OCI-LY3 (cell line): ENCODE measurements around the gene ORC4.

Source experiments
- H2AFZ ChIP-seq: fragments of 200-600, 300-600 bp; shearing (Covaris generic); 2 replicates; pipeline ENCODE4 v1.6.0; 2014; ENCODE audit warnings: antibody characterized with exemption, low read depth, low read length
- H3K27ac ChIP-seq: fragments of 200-600, 300-600 bp; sonication (generic); 2 replicates; pipeline ENCODE4 v1.5.1; 2014; ENCODE audit warnings: mild to moderate bottlenecking, low read length, moderate library complexity, mixed read lengths
- H3K27me3 ChIP-seq: fragments of 200-600, 300-600 bp; sonication (generic); 2 replicates; pipeline ENCODE4 v1.6.1; 2014; ENCODE audit warnings: low read depth, low read length, mixed read lengths
- H3K36me3 ChIP-seq: fragments of 200-600, 300-600 bp; sonication (generic); replicated peaks from 2 replicates; pipeline ENCODE3; 2014; ENCODE audit warnings: low read depth, low read length, mixed read lengths
- H3K4me1 ChIP-seq: fragments of 300-600, 200-600 bp; sonication (generic); 2 replicates; pipeline ENCODE4 v1.6.1; 2014; ENCODE audit warnings: low read length, mixed read lengths
- H3K4me2 ChIP-seq: fragments of 200-600, 300-600 bp; sonication (generic); 2 replicates; pipeline ENCODE4 v1.6.1; 2014; ENCODE audit warnings: low read length, mixed read lengths
- H3K4me3 ChIP-seq: fragments of 300-600, 200-600 bp; sonication (generic); 2 replicates; pipeline ENCODE4 v1.5.1; 2014; ENCODE audit warnings: antibody characterized with exemption, mild to moderate bottlenecking, low read length, moderate library complexity
- H3K79me2 ChIP-seq: fragments of 300-600, 200-600 bp; shearing (Covaris generic); 2 replicates; pipeline ENCODE4 v1.6.1; 2014; ENCODE audit warnings: mild to moderate bottlenecking, low read length, mixed read lengths
- H3K9ac ChIP-seq: fragments of 300-600, 200-600 bp; shearing (Covaris generic); 2 replicates; pipeline ENCODE4 v1.6.0; 2014; ENCODE audit warnings: mild to moderate bottlenecking, low read length, moderate library complexity
- H3K9me3 ChIP-seq: fragments of 200-600, 300-600 bp; shearing (Covaris generic); 2 replicates; pipeline ENCODE4 v1.6.1; 2014; ENCODE audit warnings: low read length, mixed read lengths; ENCODE audit not compliant: insufficient read depth
- H4K20me1 ChIP-seq: fragments of 200-600, 300-600 bp; sonication (generic); 2 replicates; pipeline ENCODE4 v1.6.1; 2016; ENCODE audit warnings: low read length, mixed read lengths; ENCODE audit not compliant: insufficient read depth
- CTCF ChIP-seq: fragments of 200-600, 300-600 bp; sonication (generic); IDR thresholded peaks from 2 replicates; pipeline ENCODE4 v1.5.1; 2014; ENCODE audit warnings: antibody characterized with exemption, low read length, low read depth
- EZH2phosphoT487 ChIP-seq: fragments of 200-600 bp; shearing (Covaris generic); IDR thresholded peaks from 2 replicates; pipeline ENCODE4 v1.6.1; 2018; ENCODE audit warnings: antibody characterized with exemption, mixed run types, low read depth

ORC4 gene

GRCh38 chr2:148032215-148032614 is 11.7 kb upstream of the ORC4 start:
- Histone ChIP-seq H3K4me1 (peaks cover 18% of the 10 kb centered on the region), H2AFZ (no peak overlapping the region), H3K27me3 (no peaks in the 10 kb centered on the region), H3K79me2 (peaks cover 6% of the 10 kb centered on the region; the same call in 1 of the 2 replicates), H3K4me2 (peak overlapping the region; percentile 58; the same call in 1 of the 2 replicates), H3K27ac (no peak overlapping the region), H3K36me3 (no peaks in the 10 kb centered on the region), H3K4me3 (no peak overlapping the region), H4K20me1 (no peaks in the 10 kb centered on the region), H3K9ac (no peak overlapping the region), H3K9me3 (no peaks in the 10 kb centered on the region)
- TF ChIP-seq CTCF (no peak), EZH2phosphoT487 (no peak)

- Histone ChIP-seq H3K27me3 (no peaks in the 10 kb centered on the region), H3K4me3 (peak overlapping the region; percentile 12; the same call in 1 of the 2 replicates), H3K9me3 (no peaks in the 10 kb centered on the region), H3K9ac (no peak overlapping the region), H3K27ac (peak overlapping the region; percentile 23; the same call in 1 of the 2 replicates), H4K20me1 (no peaks in the 10 kb centered on the region), H3K36me3 (peaks cover under 1% of the 10 kb centered on the region), H2AFZ (no peak overlapping the region), H3K79me2 (peaks cover 11% of the 10 kb centered on the region), H3K4me2 (peak overlapping the region; percentile 58), H3K4me1 (peaks cover 18% of the 10 kb centered on the region)
- no peak for TF ChIP-seq CTCF
- TF ChIP-seq EZH2phosphoT487: no peak
Measured at GRCh38 chr2:148031152-148031551, 10.6 kb upstream of the ORC4 start.

GRCh38 chr2:148028781-148029180 is 8.2 kb upstream of the ORC4 start:
- peaks cover 20% of the 10 kb centered on the region for H3K4me1 ChIP-seq
- no peaks in the 10 kb centered on the region for H4K20me1 ChIP-seq
- H3K4me3 ChIP-seq: no peak overlapping the region
- no peak overlapping the region for H3K9ac ChIP-seq
- peaks cover 33% of the 10 kb centered on the region for H3K79me2 ChIP-seq
- H3K4me2 ChIP-seq: no peak overlapping the region
- H3K9me3 ChIP-seq: no peaks in the 10 kb centered on the region
- H3K36me3 ChIP-seq: peaks cover 6% of the 10 kb centered on the region
- H2AFZ ChIP-seq: no peak overlapping the region
- H3K27me3 ChIP-seq: no peaks in the 10 kb centered on the region
- no peak for TF ChIP-seq CTCF
- TF ChIP-seq EZH2phosphoT487: no peak
- H3K27ac ChIP-seq: no peak overlapping the region

- TF ChIP-seq CTCF (no peak), EZH2phosphoT487 (no peak)
- H3K4me3 ChIP-seq: no peak overlapping the region
- H2AFZ ChIP-seq: no peak overlapping the region
- H4K20me1 ChIP-seq: no peaks in the 10 kb centered on the region; the same call in 1 of the 2 replicates
- H3K27ac ChIP-seq: no peak overlapping the region
- no peaks in the 10 kb centered on the region for H3K27me3 ChIP-seq
- no peak overlapping the region for H3K4me2 ChIP-seq
- H3K36me3 ChIP-seq: peaks cover 6% of the 10 kb centered on the region
- H3K79me2 ChIP-seq: peaks cover 43% of the 10 kb centered on the region
- no peaks in the 10 kb centered on the region for H3K9me3 ChIP-seq
- no peak overlapping the region for H3K9ac ChIP-seq
- H3K4me1 ChIP-seq: peaks cover 30% of the 10 kb centered on the region
Measured at GRCh38 chr2:148027822-148028221, 7.3 kb upstream of the ORC4 start.
